ENCODE results near the gene KASH5.

KASH5 gene

DNA sequence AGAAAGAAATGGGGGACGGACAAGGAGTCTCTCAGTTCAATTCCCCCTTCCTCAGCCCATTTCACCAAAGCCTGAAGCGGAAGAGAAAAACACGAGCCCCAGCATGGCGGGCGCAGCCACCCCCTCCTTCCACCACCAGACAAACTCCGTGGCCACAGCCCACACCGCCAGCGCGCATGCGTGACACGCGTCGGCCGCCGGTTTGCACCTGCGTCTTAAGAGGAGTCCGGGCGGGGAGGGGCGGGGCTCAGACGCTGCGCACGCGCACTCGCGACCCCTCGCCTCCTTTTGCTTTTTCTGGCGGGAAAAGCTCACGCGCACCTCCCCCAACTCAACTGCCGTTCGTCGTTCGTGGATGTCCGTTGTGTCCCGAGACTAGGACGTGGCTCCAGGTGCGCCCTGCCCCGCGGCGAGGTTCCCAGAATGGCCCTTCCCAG lies at the start of gene KASH5:
Gene KASH5, plus strand, starts transcription at position 314 of the 437 bp plus-strand sequence. CDS start 2,635 bp downstream, outside the sequence.
- DNase-seq (ENCODE audit: low read depth in 3 of 3) = peak; percentile 74 to 91 (median 78)

GRCh38 chr19:49338691-49339300 lies 49.3 kb upstream of the KASH5 start:
- DNase-seq (ENCODE audit: low read depth in 3 of 3) = peak in 1 of 3 experiments; percentile 44

- no peak for DNase-seq (ENCODE audit: low read depth in 3 of 3)
Measured at GRCh38 chr19:49339301-49340068, 48.6 kb upstream of the KASH5 start.

DNA sequence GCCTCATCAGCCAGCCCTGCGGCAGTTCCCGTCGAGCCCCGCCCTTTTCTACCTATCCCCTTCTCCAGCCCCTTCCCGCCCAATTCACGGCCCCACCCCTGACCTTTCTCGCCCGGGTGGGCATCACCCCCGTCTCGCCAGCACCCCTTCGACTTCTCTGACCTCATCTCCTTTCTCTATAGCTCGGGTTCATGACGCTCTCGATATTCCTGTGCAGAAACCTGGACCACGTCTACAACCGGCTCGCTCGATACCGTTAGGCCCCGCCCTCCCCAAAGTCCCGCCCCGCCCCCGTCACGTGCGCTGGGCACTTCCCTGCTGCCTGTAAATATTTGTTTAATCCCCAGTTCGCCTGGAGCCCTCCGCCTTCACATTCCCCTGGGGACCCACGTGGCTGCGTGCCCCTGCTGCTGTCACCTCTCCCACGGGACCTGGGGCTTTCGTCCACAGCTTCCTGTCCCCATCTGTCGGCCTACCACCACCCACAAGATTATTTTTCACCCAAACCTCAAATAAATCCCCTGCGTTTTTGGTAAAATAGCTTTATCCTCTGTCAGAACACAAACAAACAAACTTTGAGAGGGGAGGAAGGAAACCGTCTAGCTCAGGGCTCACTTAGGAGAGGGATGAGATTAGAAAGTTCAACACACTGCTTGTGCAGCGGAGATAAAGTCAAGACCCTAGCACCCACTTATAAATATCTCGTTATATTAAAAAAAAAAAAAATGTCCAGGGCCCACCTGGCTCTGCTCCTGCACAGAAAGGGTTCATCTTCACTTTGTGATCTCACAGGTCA lies 47.8 kb upstream of the KASH5 start:
- no peak for DNase-seq (ENCODE audit: low read depth in 3 of 3)

DNA sequence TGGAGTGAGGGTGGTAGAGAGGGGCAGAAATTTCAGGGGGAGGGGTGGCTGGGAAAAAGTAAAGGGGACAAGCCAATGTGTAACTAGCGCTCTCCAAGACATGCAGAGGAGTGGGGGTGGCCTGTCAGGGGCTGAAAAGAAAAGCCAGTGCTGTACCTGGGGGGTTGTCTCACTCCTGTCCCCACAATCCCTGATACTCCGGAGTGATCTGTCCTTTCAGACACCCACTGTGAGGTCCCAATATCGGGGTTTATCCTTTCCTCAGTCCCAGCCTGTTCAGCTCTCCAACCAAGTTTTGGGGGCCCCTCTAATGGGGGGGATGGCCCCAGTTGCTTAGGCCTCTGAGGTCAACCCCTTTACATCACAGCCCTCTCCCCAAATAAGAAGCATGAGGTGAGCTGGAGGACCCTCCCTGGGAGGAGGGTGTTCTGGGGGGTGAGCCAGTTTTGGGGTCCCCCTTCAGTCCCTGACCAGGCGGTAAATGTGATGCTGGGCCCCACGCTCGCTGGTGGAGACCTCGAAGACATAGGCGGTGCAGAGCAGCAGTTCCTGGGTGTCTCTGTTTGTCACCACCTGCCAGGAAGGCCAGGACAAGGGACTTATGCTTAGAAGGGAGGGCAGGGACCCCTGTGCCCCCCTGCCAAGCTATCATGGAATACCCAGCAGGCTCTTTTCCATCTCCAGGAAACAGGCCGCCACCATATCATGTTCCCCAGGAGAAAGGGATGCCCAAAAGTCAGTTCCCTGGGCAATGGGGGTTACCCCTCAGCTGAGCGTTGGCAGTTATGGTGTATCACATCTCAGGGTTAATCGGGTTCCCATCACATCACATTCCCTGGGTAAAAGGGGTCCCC lies 47.0 kb upstream of the KASH5 start:
- DNase-seq (ENCODE audit: low read depth in 3 of 3) = no peak

GRCh38 chr19:49342291-49342721 lies 45.7 kb upstream of the KASH5 start:
- no peak for DNase-seq (ENCODE audit: low read depth in 3 of 3)

DNA sequence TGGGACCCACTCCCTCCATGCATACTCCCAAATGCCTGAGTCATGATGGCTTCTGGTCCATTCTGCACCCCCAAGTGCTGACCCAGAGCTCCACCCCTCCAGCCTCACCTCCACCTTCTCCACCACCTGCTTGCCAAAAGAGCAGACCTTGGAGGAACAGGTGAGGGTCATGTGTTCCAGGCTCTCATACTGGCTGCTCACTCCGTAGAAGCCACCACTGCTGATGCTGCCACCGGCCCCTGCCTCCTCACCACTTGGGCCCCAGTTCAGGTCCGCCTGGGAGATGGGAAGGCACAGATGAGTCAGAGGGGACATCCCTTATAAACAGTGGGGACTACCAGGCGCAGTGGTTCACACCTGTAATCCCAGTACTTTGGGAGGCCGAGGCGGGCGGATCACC lies 44.9 kb upstream of the KASH5 start:
- DNase-seq (ENCODE audit: low read depth in 3 of 3) = no peak

- no peak for DNase-seq (ENCODE audit: low read depth in 3 of 3)
Measured at GRCh38 chr19:49344505-49345423, 43.3 kb upstream of the KASH5 start.

GRCh38 chr19:49347191-49347590 lies 40.9 kb upstream of the KASH5 start:
- DNase-seq (ENCODE audit: low read depth in 3 of 3) = no peak

GRCh38 chr19:49347835-49348234 lies 40.2 kb upstream of the KASH5 start:
- DNase-seq (ENCODE audit: low read depth in 3 of 3) = no peak

- no peak for DNase-seq (ENCODE audit: low read depth in 3 of 3)
Measured at GRCh38 chr19:49348305-49349189, 39.5 kb upstream of the KASH5 start.

DNA sequence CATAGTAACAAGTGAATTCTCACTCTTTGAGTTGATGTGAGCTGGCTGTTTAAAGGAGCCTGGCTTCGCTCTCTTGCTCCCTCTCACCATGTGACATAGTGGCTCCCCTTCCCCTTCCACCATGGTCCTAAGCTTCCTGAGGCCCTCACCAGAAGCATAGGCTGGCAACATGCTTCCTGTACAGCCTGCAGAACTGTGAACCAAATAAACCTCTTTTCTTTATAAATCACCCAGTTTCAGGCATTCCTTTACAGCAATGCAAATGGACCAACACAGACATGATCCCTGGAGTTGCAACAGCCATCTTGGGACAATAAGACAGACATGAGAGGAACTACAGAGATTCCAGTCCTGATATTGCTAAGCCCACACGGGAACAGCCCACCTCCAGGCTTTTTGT lies 38.5 kb upstream of the KASH5 start:
- no peak for DNase-seq (ENCODE audit: low read depth in 3 of 3)

DNA sequence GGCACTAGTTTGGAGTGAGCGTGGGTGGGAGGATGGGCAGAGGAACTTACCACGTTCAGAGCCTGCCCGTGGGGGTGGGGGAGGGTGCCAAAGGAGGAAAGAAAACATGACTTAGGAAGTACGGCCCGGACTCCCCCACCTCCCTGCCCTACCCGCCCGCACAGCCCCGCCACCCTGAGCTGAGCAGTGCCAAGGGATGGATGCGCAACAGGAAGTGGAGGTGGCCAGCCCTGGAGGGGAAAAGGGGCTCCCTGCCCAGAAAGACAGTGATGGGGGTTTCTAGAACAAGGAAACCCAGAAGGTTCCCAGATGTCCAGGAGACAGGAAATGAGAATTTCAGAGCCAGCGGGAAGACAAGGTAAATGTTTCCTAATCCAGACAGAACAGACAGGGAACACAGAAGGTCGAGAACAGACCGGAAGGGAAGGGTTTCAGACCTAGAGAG lies 32.1 kb upstream of the KASH5 start:
- no peak for DNase-seq (ENCODE audit: low read depth in 3 of 3)

DNA sequence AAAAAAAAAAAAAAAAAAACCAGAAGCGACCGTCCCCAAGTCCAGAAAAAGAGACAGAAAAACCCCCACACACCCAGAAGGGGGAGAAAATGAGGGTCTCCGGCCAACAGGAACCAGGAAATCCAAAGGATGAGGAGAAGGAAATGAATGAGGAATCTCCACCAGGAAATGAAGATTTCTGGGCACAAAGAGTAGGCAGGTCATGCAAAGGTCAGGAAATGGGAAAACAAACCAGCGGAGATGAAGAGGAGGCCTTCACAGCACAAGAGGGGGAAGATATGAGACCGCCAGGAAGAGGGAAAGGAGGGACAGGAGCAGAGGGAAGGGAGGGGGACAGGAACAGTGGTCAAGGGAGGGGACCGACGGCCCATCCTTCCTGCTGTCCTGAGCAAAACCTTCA lies 31.7 kb upstream of the KASH5 start:
- no peak for DNase-seq (ENCODE audit: low read depth in 3 of 3)

DNA sequence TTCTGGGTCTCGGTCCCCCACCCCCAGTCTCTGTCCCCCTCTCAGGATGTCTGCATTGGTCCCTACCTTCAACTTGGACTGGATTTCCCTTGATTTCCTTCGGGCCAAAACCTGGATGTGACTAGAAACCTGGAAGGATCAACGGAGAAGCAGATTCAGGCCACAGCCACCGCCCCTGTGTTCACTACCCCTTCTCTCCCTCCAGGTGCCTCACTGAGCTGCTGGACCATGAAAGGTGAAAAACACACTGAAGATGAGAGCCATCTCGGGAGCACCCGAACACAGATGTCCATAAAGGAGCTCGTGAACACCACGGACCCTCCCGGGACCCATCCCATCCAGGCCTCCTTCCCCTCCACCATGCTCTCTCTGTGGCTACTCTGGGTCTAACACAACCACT lies 30.9 kb upstream of the KASH5 start:
- DNase-seq (ENCODE audit: low read depth in 3 of 3) = no peak

DNA sequence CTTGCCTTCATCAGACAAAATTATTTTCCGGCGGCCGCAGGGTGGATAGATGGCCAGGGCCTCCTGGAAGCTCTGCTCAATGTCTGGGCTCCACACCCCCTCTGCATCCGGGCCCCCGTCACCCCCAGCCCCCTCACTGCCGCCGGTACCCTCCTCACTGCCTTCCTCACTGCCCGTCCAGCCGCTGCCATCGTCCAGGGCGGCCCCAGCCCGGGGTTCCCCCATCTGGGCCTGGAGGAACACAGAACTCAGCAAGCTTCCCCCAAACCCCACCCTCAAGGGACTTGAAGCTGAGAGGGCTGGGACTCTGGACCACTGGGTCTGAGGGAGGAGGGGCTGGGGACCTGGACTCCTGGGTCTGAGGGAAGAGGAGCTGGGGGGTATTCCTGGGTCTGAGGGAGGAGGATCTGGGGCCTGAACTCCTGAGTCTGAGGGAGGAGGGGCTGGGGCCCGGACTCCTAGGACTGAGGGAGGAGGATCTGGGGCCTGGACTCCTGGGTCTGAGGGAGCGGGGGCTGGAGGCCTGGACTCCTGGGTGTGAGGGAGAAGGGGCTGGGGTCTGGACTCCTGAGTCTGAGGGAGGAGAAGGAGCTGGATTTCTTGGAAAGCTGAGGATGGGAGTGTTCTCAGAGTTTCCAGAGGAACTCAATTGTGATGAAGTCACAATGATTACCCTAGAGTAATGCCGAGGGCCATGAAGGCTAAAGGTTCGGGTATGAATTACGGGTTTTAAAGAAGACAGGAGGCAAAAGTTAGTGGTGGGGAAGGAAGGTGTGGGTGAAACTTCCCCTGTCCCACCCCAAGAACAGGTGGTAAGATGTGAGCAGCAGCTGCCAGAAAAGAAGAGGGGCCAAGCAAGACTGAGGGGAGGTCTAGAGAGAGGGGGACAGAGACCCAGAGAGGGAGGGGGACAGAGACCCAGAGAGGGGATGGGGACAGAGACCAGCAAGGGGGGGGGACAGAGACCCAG lies 27.9 kb upstream of the KASH5 start:
- DNase-seq (ENCODE audit: low read depth in 3 of 3) = no peak

- no peak for DNase-seq (ENCODE audit: low read depth in 3 of 3)
Measured at GRCh38 chr19:49361438-49362047, 26.5 kb upstream of the KASH5 start.

Measured in stimulated activated CD4-positive, alpha-beta T cell treated with anti-CD3 and anti-CD28 coated beads, TNF-alpha, amount 100 ng/mL, for 24 hours (primary cell).